Right lobe of liver (tissue), 6 donors: ENCODE measurements around the gene NRXN3. TPM values are rescaled to one million over a fixed set of nuclear protein-coding genes. Genes with fewer than 3 reads are reported as not detected.

Experiments
- ATAC-seq, 4 donors: fragments of 200-7000 bp; cut with Tn5 transposase; one replicate each; pipeline ENCODE4 v1.9.1; 2020; ENCODE audit warnings: mild to moderate bottlenecking in 4 of 4, moderate library complexity in 4 of 4
- DNase-seq, 3 donors: peaks; one replicate each; pipeline ENCODE4 v3.0.0-alpha.2; 2020
- H3K27ac ChIP-seq, 3 donors: fragments of 200-600 bp; one replicate each; pipeline ENCODE4 v1.8.0; 2022
- H3K27me3 ChIP-seq, 2 donors: fragments of 200-600 bp; one replicate each; pipeline ENCODE4 v1.8.0; 2022
- H3K36me3 ChIP-seq, 4 donors: fragments of 200-600 bp; sonication (generic) in 1 of 4; one replicate each; pipeline versions ENCODE4 v1.5.1 to v1.8.0; 2017 to 2022; ENCODE audit warnings: control low read depth in 1 of 4
- H3K4me1 ChIP-seq, 4 donors: fragments of 200-600 bp; sonication (generic) in 1 of 4; one replicate each; pipeline versions ENCODE4 v1.5.1 to v1.8.0; 2017 to 2022; ENCODE audit warnings: control low read depth in 1 of 4
- H3K4me3 ChIP-seq, 3 donors: fragments of 200-600 bp; one replicate each; pipeline ENCODE4 v1.8.0; 2022
- H3K9me3 ChIP-seq, 4 donors: fragments of 200-600 bp; sonication (generic) in 1 of 4; one replicate each; pipeline versions ENCODE4 v1.5.1 to v1.8.0; 2017 to 2022; ENCODE audit warnings: control low read depth in 1 of 4
- CTCF ChIP-seq, 4 donors: fragments of 200-600 bp in 3 of 4; fragments of 450-650 bp in 1 of 4; IDR thresholded peaks; one replicate each; pipeline versions ENCODE4 v1.5.1 to v1.8.0; 2016 to 2022; ENCODE audit warnings: antibody characterized with exemption in 4 of 4, mild to moderate bottlenecking in 2 of 4
- POLR2A ChIP-seq: fragments of 450-650 bp; IDR thresholded peaks from one replicate; pipeline ENCODE4 v1.6.1; 2017; ENCODE audit warnings: antibody characterized with exemption, mild to moderate bottlenecking
- WGBS: methylation state at CpG from one replicate; pipeline ENCODE4 v1.1.6; 2018; ENCODE audit warnings: low coverage, low lambda C conversion rate; ENCODE audit not compliant: insufficient coverage; ENCODE audit errors: missing lambda C conversion rate; 5-methylcytosine and 5-hydroxymethylcytosine counted together
- intact Hi-C, 2 donors: fragments of 100-400 bp; cut with DNase I; formaldehyde crosslinking; loops; one replicate each; pipeline versions ENCODE4 v1.11.2 to v1.14.1; 2022
- total RNA-seq, 6 experiments: library from RNA; depleted of rRNA in 2 of 6; stranded (reverse); fragments of >200 nt in 2 of 6; fragmentation: NEBNext Ultra II Directional in 3 of 6; extraction: Animal tissue kit (Norgen Biotek cat#: 25700) in 3 of 6; gene quantifications; one replicate each; pipeline versions ENCODE4 v1.1.0 to v1.2.4, GENCODE V29; 2016 to 2023
- donor health status: DM: no; HTN: yes; CAD: no.
- donor health status: DM: no; HTN: no; CAD: no.
- donor health status: DM: no; HTN: no; CAD: no.
- donor health status: DM: no; HTN: yes; CAD: no.
- donor health status: DM: no; HTN: yes; CAD: no.

NRXN3 gene
- total RNA-seq, 6 experiments from 2014 or later: 0.06 to 0.51 (median 0.23) TPM; not detected in 1

DNA sequence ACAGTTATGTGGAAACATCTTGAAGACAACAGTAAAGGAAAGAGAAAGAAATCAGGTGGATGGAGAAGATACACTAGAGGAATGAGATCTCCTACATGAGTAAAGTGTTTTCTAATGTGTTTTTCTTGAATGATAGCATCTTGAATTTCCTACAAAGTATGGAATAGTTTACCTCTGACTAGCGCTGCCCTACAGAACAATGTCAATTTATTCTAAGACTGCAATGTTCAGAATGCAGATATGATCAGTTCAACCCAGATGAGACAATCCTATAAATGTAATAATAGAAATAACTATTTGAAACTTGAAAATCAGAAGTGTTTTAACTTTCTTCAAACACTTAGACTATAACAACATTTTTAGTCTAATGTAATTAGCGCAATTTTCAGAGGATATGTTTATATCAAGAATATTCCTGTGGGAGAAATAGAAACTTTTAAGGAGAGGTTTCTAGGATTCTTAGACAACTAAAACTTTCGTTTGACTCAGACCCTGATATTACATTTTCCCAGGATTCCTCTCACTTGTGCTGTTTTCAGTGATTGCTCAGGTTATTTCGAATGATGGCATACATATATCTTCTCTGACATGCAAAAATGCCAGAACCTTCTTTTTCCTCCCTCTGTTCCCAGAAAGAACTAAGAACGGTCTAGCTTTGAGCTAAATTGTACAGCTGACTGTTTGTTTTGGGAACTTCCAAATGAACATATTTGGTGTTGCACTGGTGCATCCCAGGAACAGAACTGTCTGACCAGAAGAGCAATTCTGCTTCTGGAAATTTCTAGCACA is 1023.7 kb downstream of the NRXN3 start:
- Histone ChIP-seq H3K4me1 (no peaks in the 10 kb centered on the region), H3K27ac (no peak overlapping the region), H3K9me3 (no peaks in the 10 kb centered on the region), H3K36me3 (no peaks in the 10 kb centered on the region), H3K27me3 (no peaks in the 10 kb centered on the region), H3K4me3 (no peak overlapping the region)
- ATAC-seq (no peak), DNase-seq (no peak)
- TF ChIP-seq POLR2A (no peak), CTCF (IDR thresholded peaks at IDR 0.05) (no peak)
- 37% methylated on average over 5 of the region's 5 CpGs for WGBS
- intact Hi-C loops: no loop called here

DNA sequence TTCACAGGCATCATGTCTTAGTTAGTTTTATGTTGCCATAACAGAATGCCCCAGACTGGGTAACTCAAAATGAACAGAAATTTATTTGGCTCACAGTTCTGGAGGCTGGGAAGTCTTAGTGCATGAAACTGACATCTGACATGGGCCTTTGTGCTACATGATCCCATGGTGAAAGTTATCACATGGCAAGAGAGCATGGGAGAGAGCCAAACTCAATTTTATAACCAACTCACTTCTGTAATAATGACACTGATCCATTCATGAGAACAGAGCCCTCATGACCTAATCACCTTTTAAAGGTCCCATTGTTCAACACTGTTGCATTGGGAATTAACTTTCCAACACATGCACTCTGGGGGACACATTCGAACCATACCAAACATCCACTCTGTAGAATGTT is 1026.0 kb downstream of the NRXN3 start:
- no peak for ATAC-seq
- Histone ChIP-seq H3K4me3 (no peak overlapping the region), H3K9me3 (no peaks in the 10 kb centered on the region), H3K4me1 (no peaks in the 10 kb centered on the region), H3K27me3 (no peaks in the 10 kb centered on the region), H3K36me3 (no peaks in the 10 kb centered on the region), H3K27ac (no peak overlapping the region)
- no peak for TF ChIP-seq CTCF (IDR thresholded peaks at IDR 0.05)
- TF ChIP-seq POLR2A: no peak
- 22% methylated on average over 1 of the region's 1 CpG for WGBS
- no peak for DNase-seq
- intact Hi-C loops: no loop called here

DNA sequence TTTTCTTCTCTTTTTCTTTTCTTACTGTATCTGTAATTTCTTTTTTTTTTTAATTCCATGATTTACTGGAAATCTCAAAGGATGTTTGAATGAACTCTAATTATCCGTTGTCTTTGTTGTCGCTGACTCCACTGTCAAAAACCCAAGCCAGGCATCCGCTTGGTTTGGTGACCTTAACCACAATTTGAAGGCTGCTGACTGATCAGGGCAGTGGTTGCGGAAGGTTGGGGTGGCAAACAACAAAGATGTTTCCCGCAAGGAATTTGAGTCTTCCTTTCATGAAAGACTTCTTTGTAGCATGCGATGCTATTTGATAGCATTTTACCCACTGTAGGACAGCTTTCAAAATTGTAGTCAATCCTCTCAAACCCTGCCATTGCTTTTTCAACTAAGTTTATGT is 1027.3 kb downstream of the NRXN3 start:
- ATAC-seq (no peak), DNase-seq (no peak)
- TF ChIP-seq CTCF (IDR thresholded peaks at IDR 0.05): no peak
- TF ChIP-seq POLR2A: no peak
- Histone ChIP-seq H3K27ac (no peak overlapping the region), H3K4me3 (no peak overlapping the region), H3K36me3 (no peaks in the 10 kb centered on the region), H3K27me3 (no peaks in the 10 kb centered on the region), H3K4me1 (no peaks in the 10 kb centered on the region), H3K9me3 (no peaks in the 10 kb centered on the region)
- intact Hi-C loops: no loop called here
- WGBS: 64% methylated on average over 6 of the region's 6 CpGs

DNA sequence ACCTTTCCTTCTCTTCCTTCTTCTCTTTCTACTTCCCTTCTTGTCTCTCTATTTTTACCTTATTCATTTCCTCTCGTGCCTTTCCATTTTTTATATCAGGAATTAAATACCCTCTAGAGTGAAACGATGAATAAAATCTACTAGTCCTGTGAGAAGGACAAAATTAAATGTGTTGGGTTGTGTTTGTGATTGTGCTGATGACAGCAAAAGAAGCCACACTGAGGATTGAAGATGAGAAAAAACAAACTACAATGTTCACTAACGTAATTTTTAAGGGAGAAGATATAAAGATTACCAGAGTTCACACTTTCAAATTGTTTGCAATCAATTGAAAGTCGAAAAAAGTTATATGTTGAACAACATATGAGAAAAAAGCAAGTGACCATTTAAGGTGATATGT is 1029.0 kb downstream of the NRXN3 start:
- DNase-seq: no peak
- intact Hi-C loops: no loop called here
- no peak for TF ChIP-seq POLR2A
- no peak for TF ChIP-seq CTCF (IDR thresholded peaks at IDR 0.05)
- Histone ChIP-seq H3K4me1 (no peaks in the 10 kb centered on the region), H3K36me3 (no peaks in the 10 kb centered on the region), H3K9me3 (no peaks in the 10 kb centered on the region), H3K4me3 (no peak overlapping the region), H3K27ac (no peak overlapping the region), H3K27me3 (no peaks in the 10 kb centered on the region)
- 43% methylated on average over 4 of the region's 4 CpGs for WGBS
- ATAC-seq: no peak
